OCI-LY7 (cell line): ENCODE results near the gene PRM2. TPM values are rescaled to one million over a fixed set of nuclear protein-coding genes. Genes with fewer than 3 reads are reported as not detected.

ENCODE experiments used
- BruUV-seq: library from RNA; stranded (reverse); fragments of 400-500 nt; replicated peaks from 2 replicates; lab custom pipeline; 2021; lab: Mats Ljungman, UMichigan
- CTCF ChIA-PET: fragments of 300-600 bp; sonication (Branson Sonifier 250); formaldehyde crosslinking; loops from one replicate; lab custom pipeline; 2022; ENCODE audit warnings: antibody characterized with exemption; ENCODE audit not compliant: unreplicated experiment; lab: Charles Lee
- POLR2A ChIA-PET: fragments of 300-600 bp; sonication (Branson Sonifier 250); formaldehyde crosslinking; loops from one replicate; lab custom pipeline; 2022; ENCODE audit warnings: antibody characterized with exemption; lab: Charles Lee
- DNase-seq: peaks from one replicate; pipeline ENCODE4 v3.0.0-alpha.2; 2015; ENCODE audit warnings: low spot score
- H2AFZ ChIP-seq: fragments of 200-600 bp; sonication (generic), shearing (Covaris generic); 2 replicates; pipeline ENCODE4 v1.6.1; 2014; ENCODE audit warnings: mild to moderate bottlenecking, antibody characterized with exemption, low read length, moderate library complexity
- H3K27ac ChIP-seq: fragments of 200-600 bp; sonication (generic); 2 replicates; pipeline ENCODE4 v1.5.1; 2014; ENCODE audit warnings: mixed run types, low read depth, mild to moderate bottlenecking, moderate library complexity, low read length, inconsistent platforms; ENCODE audit not compliant: poor library complexity, severe bottlenecking
- H3K36me3 ChIP-seq: fragments of 200-600 bp; sonication (generic); 2 replicates; pipeline ENCODE4 v1.6.1; 2014; ENCODE audit warnings: mild to moderate bottlenecking, antibody characterized with exemption, low read length, moderate library complexity, mixed read lengths; ENCODE audit not compliant: insufficient read depth
- H3K4me1 ChIP-seq: fragments of 200-600 bp; sonication (generic); 2 replicates; pipeline ENCODE4 v1.5.1; 2014; ENCODE audit warnings: mild to moderate bottlenecking, low read length; ENCODE audit not compliant: insufficient read depth, poor library complexity, severe bottlenecking
- H3K4me2 ChIP-seq: fragments of 200-600 bp; sonication (generic); 2 replicates; pipeline ENCODE4 v1.6.1; 2014; ENCODE audit warnings: mild to moderate bottlenecking, low read length
- H3K4me3 ChIP-seq: fragments of 200-600 bp; sonication (generic); 2 replicates; pipeline ENCODE4 v1.5.1; 2014; ENCODE audit warnings: mild to moderate bottlenecking, low read depth, low read length; ENCODE audit not compliant: poor library complexity, severe bottlenecking
- H3K79me2 ChIP-seq: fragments of 200-600 bp; sonication (generic); 2 replicates; pipeline ENCODE4 v1.6.1; 2016; ENCODE audit warnings: low read depth, mild to moderate bottlenecking, low read length, moderate library complexity, mixed read lengths; ENCODE audit not compliant: insufficient read depth
- H3K9me2 ChIP-seq: fragments of 200-600 bp; sonication (generic); 2 replicates; pipeline ENCODE4 v1.6.1; 2016; ENCODE audit warnings: mild to moderate bottlenecking, low read length, mixed read lengths; ENCODE audit not compliant: insufficient read depth
- H3K9me3 ChIP-seq: fragments of 200-600 bp; sonication (generic); 2 replicates; pipeline ENCODE4 v1.6.1; 2014; ENCODE audit warnings: mild to moderate bottlenecking, mixed run types, low read length, mixed read lengths
- H4K20me1 ChIP-seq: fragments of 200-600 bp; sonication (generic); 2 replicates; pipeline ENCODE4 v1.6.1; 2014; ENCODE audit warnings: mild to moderate bottlenecking, antibody characterized with exemption, low read length, moderate library complexity, mixed read lengths; ENCODE audit not compliant: insufficient read depth
- CTCF ChIP-seq: fragments of 200-600 bp; sonication (generic); conservative IDR thresholded peaks from 2 replicates; pipeline ENCODE4 v1.5.1; 2014; ENCODE audit warnings: mild to moderate bottlenecking, antibody characterized with exemption, low read length, moderate library complexity, mixed read lengths
- EZH2phosphoT487 ChIP-seq: fragments of 200-600 bp; sonication (generic); IDR thresholded peaks from 2 replicates; pipeline ENCODE4 v1.6.1; 2018; ENCODE audit warnings: low read depth, borderline replicate concordance, mild to moderate bottlenecking, mixed run types, antibody characterized with exemption, low read length, moderate library complexity, mixed read lengths
- intact Hi-C: fragments of 100-400 bp; cut with micrococcal nuclease; formaldehyde crosslinking; loops from one replicate; pipeline ENCODE4 v1.10.0; 2022; ENCODE audit not compliant: unreplicated experiment
- total RNA-seq, 2 experiments: library from RNA; depleted of rRNA in 1 of 2; stranded (reverse); fragments of >200 nt in 1 of 2; shearing (Covaris generic) in 1 of 2; gene quantifications; 2 replicates each; pipeline ENCODE4 v1.2.3, GENCODE V29; 2014 to 2022

Gene PRM2
- total RNA-seq, 2 experiments from 2014 or later: not detected

GRCh38 chr16:11289202-11289601 is 12.9 kb upstream of the PRM2 start:
- TF ChIP-seq CTCF (no peak), EZH2phosphoT487 (no peak)
- CTCF ChIA-PET: interaction anchor here (1.1 kb wide), 1 partner anchor 34 kb away, joined by 3 read pairs; the partner anchor contains the start of gene SOCS1
- Histone ChIP-seq H3K79me2 (no peaks in the 10 kb centered on the region), H3K9me3 (no peaks in the 10 kb centered on the region), H4K20me1 (no peaks in the 10 kb centered on the region), H3K9me2 (no peaks in the 10 kb centered on the region), H3K4me1 (peaks cover 28% of the 10 kb centered on the region), H3K36me3 (no peaks in the 10 kb centered on the region), H3K4me3 (no peak overlapping the region), H2AFZ (no peak overlapping the region), H3K4me2 (no peak overlapping the region), H3K27ac (no peak overlapping the region)
- POLR2A ChIA-PET: interaction anchor here (0.7 kb wide), 1 partner anchor 64 kb away, joined by 4 read pairs; no protein-coding TSS in a partner anchor
- DNase-seq: no peak
- intact Hi-C loops: no loop called here
- BruUV-seq: no TSS peak

GRCh38 chr16:11285842-11286241 is 9.6 kb upstream of the PRM2 start:
- no peaks in the 10 kb centered on the region for H3K36me3 ChIP-seq
- no peak overlapping the region for H3K4me3 ChIP-seq
- H3K27ac ChIP-seq: no peak overlapping the region
- H3K9me3 ChIP-seq: no peaks in the 10 kb centered on the region
- H3K79me2 ChIP-seq: no peaks in the 10 kb centered on the region
- DNase-seq: no peak
- H3K9me2 ChIP-seq: no peaks in the 10 kb centered on the region
- ChIA-PET CTCF (no interaction called here), POLR2A (interaction anchor here (0.6 kb wide), 1 partner anchor 9 kb away, joined by 3 read pairs; no protein-coding TSS in a partner anchor)
- no peak overlapping the region for H2AFZ ChIP-seq
- H3K4me1 ChIP-seq: peaks cover 5% of the 10 kb centered on the region
- TF ChIP-seq EZH2phosphoT487: no peak
- TF ChIP-seq CTCF: no peak
- H4K20me1 ChIP-seq: no peaks in the 10 kb centered on the region
- intact Hi-C loops: no loop called here
- no peak overlapping the region for H3K4me2 ChIP-seq
- no TSS peak for BruUV-seq

- POLR2A ChIA-PET: interaction anchor here (0.8 to 1.5 kb wide), 5 partner anchors 10 to 36 kb away, joined by 3 to 4 read pairs (median 4); partner anchors contain the start of gene PRM3
- Histone ChIP-seq H3K4me2 (no peak overlapping the region), H2AFZ (no peak overlapping the region), H4K20me1 (no peaks in the 10 kb centered on the region), H3K27ac (no peak overlapping the region), H3K79me2 (no peaks in the 10 kb centered on the region), H3K36me3 (no peaks in the 10 kb centered on the region), H3K9me3 (no peaks in the 10 kb centered on the region), H3K4me3 (no peak overlapping the region), H3K9me2 (no peaks in the 10 kb centered on the region), H3K4me1 (peaks cover 16% of the 10 kb centered on the region)
- DNase-seq: no peak
- TF ChIP-seq EZH2phosphoT487: no peak
- CTCF ChIA-PET: interaction anchor here (0.9 kb wide), 1 partner anchor 28 kb away, joined by 3 read pairs; the partner anchor contains the start of gene SOCS1
- no TSS peak for BruUV-seq
- intact Hi-C loops: no loop called here
These were observed 7.6 kb upstream of the PRM2 start for GRCh38 chr16:11283820-11284248.
